Stimulated activated CD4-positive, alpha-beta T cell treated with anti-CD3 and anti-CD28 coated beads, TNF-alpha, amount 100 ng/mL, for 1 hour (primary cell): ENCODE measurements around the gene PKP3.
"Not testable (repeated sequence)": the region's sequence is repeated elsewhere in the genome, so short reads cannot be mapped to it uniquely, and the experiment has no call there.

Experiments
- DNase-seq, 3 donors: peaks; one replicate each; pipeline ENCODE4 v3.0.0-alpha.2; 2020; ENCODE audit warnings: low read depth in 3 of 3, low spot score in 1 of 3

PKP3 gene

GRCh38 chr11:362642-363442 is 31.2 kb upstream of the PKP3 start:
- no peak for DNase-seq

GRCh38 chr11:363443-363805 is 30.6 kb upstream of the PKP3 start:
- not testable (repeated sequence) for DNase-seq

GRCh38 chr11:363948-364761 is 29.9 kb upstream of the PKP3 start:
- DNase-seq = peak in 2 of 3 donors; percentile 31 to 38

- DNase-seq = no peak
Observed at GRCh38 chr11:364991-365725, 28.9 kb upstream of the PKP3 start.

- DNase-seq = no peak
Observed at GRCh38 chr11:365831-366230, 28.2 kb upstream of the PKP3 start.

- DNase-seq = no peak
Observed at GRCh38 chr11:367956-368413, 26.0 kb upstream of the PKP3 start.

- DNase-seq = no peak
Observed at GRCh38 chr11:368414-369335, 25.3 kb upstream of the PKP3 start.

GRCh38 chr11:369336-370018 is 24.5 kb upstream of the PKP3 start, which contains the start of gene B4GALNT4:
B4GALNT4 (plus strand) TSS chr11:369499; CDS start chr11:369804, 305 bp downstream.
- DNase-seq = peak in 1 of 3 donors; percentile 29

- no peak for DNase-seq
Observed at GRCh38 chr11:370070-370941, 23.7 kb upstream of the PKP3 start.

GRCh38 chr11:371051-371450 is 23.0 kb upstream of the PKP3 start:
- no peak for DNase-seq

- no peak for DNase-seq
Observed at GRCh38 chr11:371716-372590, 22.1 kb upstream of the PKP3 start.

- DNase-seq = no peak
Observed at GRCh38 chr11:372809-373715, 20.9 kb upstream of the PKP3 start.

- no peak for DNase-seq
Observed at GRCh38 chr11:373716-374551, 20.1 kb upstream of the PKP3 start.

- no peak for DNase-seq
Observed at GRCh38 chr11:375065-376025, 18.7 kb upstream of the PKP3 start.
